Pancreas (tissue), 10 donors: ENCODE results near the gene GLS2. TPM values are rescaled to one million over a fixed set of nuclear protein-coding genes. Genes with fewer than 3 reads are reported as not detected.
A peak's percentile ranks its signal among the peaks of the same experiment; 100 is the strongest.

ENCODE experiments used
- ATAC-seq, 4 donors: fragments of 200-7000 bp; cut with Tn5 transposase; one replicate each; pipeline versions ENCODE4 v1.8.0 to v1.9.1; 2020; ENCODE audit warnings: mild to moderate bottlenecking in 4 of 4, moderate library complexity in 4 of 4
- DNase-seq, 6 donors: peaks; one replicate each; pipeline ENCODE4 v3.0.0-alpha.2; 2020
- FAIRE-seq: peaks from 2 replicates; lab custom pipeline; 2012; peaks lifted over from hg19 to GRCh38; lab: Jason Lieb, UNC
- H3K27ac ChIP-seq, 4 donors: fragments of 200-600 bp; sonication (generic); 1 replicate in 3 of 4; 2 replicates in 1 of 4; pipeline versions ENCODE4 v1.5.0 to v1.8.0; 2020
- H3K27me3 ChIP-seq, 4 donors: fragments of 200-600 bp; one replicate each; pipeline ENCODE4 v1.8.0; 2021
- H3K36me3 ChIP-seq, 3 donors: fragments of 200-600 bp; sonication (generic) in 1 of 3; one replicate each; pipeline versions ENCODE4 v1.5.0 to v1.8.0; 2020 to 2021
- H3K4me1 ChIP-seq, 3 donors: fragments of 200-600 bp; one replicate each; pipeline ENCODE4 v1.8.0; 2021
- H3K4me3 ChIP-seq, 4 donors: fragments of 200-600 bp; sonication (generic) in 2 of 4; one replicate each; pipeline versions ENCODE4 v1.5.0 to v1.8.0; 2020 to 2021
- H3K9me3 ChIP-seq, 4 donors: fragments of 200-600 bp; one replicate each; pipeline ENCODE4 v1.8.0; 2021
- CTCF ChIP-seq, 4 donors: fragments of 200-600 bp; sonication (generic) in 3 of 4; IDR thresholded peaks; one replicate each; pipeline versions ENCODE4 v1.5.0 to v1.8.0; 2021; ENCODE audit warnings: antibody characterized with exemption in 4 of 4
- WGBS, 2 donors: extraction: QIAGEN DNeasy Blood & Tissue Kit; methylation state at CpG; one replicate each; pipeline ENCODE4 v1.1.7; 2013; 5-methylcytosine and 5-hydroxymethylcytosine counted together
- intact Hi-C, 3 donors: fragments of 100-400 bp; cut with DNase I; formaldehyde crosslinking; loops; one replicate each; pipeline versions ENCODE4 v1.11.1 to v1.14.2; 2022
- polyA plus RNA-seq, 2 donors: library from polyadenylated mRNA; stranded (reverse); fragments of 200-250 nt; gene quantifications; one replicate each; pipeline ENCODE4 v1.2.3, GENCODE V29; 2013
- total RNA-seq, 6 donors: library from RNA; stranded (reverse); fragmentation: NEBNext Ultra II Directional in 4 of 6; extraction: Animal tissue kit (Norgen Biotek cat#: 25700) in 4 of 6; gene quantifications; one replicate each; pipeline versions ENCODE4 v1.2.1 to v1.2.4, GENCODE V29; 2021 to 2023
- donor health status: healthy with polysubstance abuse.
- donor health status: DM: no; HTN: no; CAD: no; lungs with moderate emphysema.
- donor health status: DM: no; HTN: no; CAD: no.
- donor health status: control.
- donor health status: control.
- donor health status: Bipolar disorder and iron deficiency.
- donor health status: DM: yes; HTN: yes; CAD: no.
- donor health status: DM: no; HTN: no; CAD: no.
- donor health status: DM: no; HTN: no; CAD: no.
- donor health status: DM: yes; HTN: yes; CAD: no.

The GLS2 gene
- total and polyA plus RNA-seq, 8 donors = 14.6 to 49.1 (median 32.9) TPM

DNA sequence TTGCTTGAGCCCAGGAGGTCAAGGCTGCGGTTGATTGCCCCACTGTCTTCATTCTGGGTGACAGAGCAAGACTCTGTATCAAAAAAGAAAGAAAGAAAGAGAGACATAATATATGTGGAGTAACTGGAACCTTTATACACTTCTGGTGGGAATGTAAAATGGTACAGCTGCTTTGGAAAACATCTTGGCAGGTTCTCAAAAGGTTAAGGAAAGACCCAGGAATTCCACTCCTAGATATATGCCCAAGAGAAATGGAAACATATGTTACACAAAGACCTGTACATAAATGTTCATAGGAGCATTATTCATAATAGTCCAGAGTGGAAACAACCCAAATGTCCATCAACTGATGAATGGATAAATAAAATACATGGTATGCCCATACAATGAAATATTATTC, 40.9 kb upstream of the GLS2 start:
- H3K4me1 ChIP-seq = peaks cover 0 to 5% (median 4%) of the 10 kb centered on the region in 3 donors
- TF ChIP-seq CTCF (IDR thresholded peaks at IDR 0.05) = no peak
- H3K4me3 ChIP-seq = no peak overlapping the region

GRCh38 chr12:56522411-56523193, 34.6 kb upstream of the GLS2 start:
- peak overlapping the region; percentile 13 to 87 (median 64) for H3K27ac ChIP-seq
- FAIRE-seq = no peak
- H3K4me1 ChIP-seq = peaks cover 0 to 10% (median 0%) of the 10 kb centered on the region in 3 donors

More for the DNA sequence above, 40.9 kb upstream of the GLS2 start:
- FAIRE-seq = no peak
- no peak overlapping the region for H3K27ac ChIP-seq
- WGBS, 2 donors = 95 to 100% methylated on average over 1 of the region's 1 CpG
- no peak for DNase-seq
- ATAC-seq = no peak
- intact Hi-C loops = no loop called here
- H3K9me3 ChIP-seq = no peaks in the 10 kb centered on the region
- H3K36me3 ChIP-seq = no peaks in the 10 kb centered on the region
- no peaks in the 10 kb centered on the region for H3K27me3 ChIP-seq

GRCh38 chr12:56521590-56522371, 33.8 kb upstream of the GLS2 start, which contains the start of gene RBMS2:
TSS of gene RBMS2 (plus strand) at chr12:56521820. CDS start at chr12:56522024, 204 bp downstream.
- intact Hi-C loops = no loop called here
- peak; percentile 96 to 97 (median 97) for ATAC-seq
- no peak for TF ChIP-seq CTCF (IDR thresholded peaks at IDR 0.05)
- peak in 5 of 6 donors; percentile 51 to 82 (median 61) for DNase-seq
- no peak for FAIRE-seq
- no peaks in the 10 kb centered on the region for H3K9me3 ChIP-seq
- peak within 1 kb of the TSS; percentile 24 to 87 (median 64) for H3K27ac ChIP-seq
- peaks cover 0 to 10% (median 0%) of the 10 kb centered on the region in 3 donors for H3K4me1 ChIP-seq
- 1 to 2% methylated on average over 13 to 15 of the region's 15 CpGs for WGBS, 2 donors
- no peaks in the 10 kb centered on the region for H3K36me3 ChIP-seq
- H3K4me3 ChIP-seq = peak within 1 kb of the TSS; percentile 11 to 43 (median 26)
- H3K27me3 ChIP-seq = no peaks in the 10 kb centered on the region

More at GRCh38 chr12:56522411-56523193, 34.6 kb upstream of the GLS2 start:
- intact Hi-C loops = no loop called here
- no peak for TF ChIP-seq CTCF (IDR thresholded peaks at IDR 0.05)
- H3K9me3 ChIP-seq = no peaks in the 10 kb centered on the region
- no peaks in the 10 kb centered on the region for H3K27me3 ChIP-seq
- H3K36me3 ChIP-seq = no peaks in the 10 kb centered on the region
- H3K4me3 ChIP-seq = peak overlapping the region; percentile 11 to 43 (median 26)
- 6 to 13% methylated on average over 4 of the region's 4 CpGs for WGBS, 2 donors
- DNase-seq (no peak), ATAC-seq (peak in 3 of 4 donors; percentile 9 to 25 (median 14))

GRCh38 chr12:56521209-56521589, 33.2 kb upstream of the GLS2 start:
- Histone ChIP-seq H3K27ac (peak overlapping the region in 3 of 4 donors; percentile 24 to 87 (median 83)), H3K9me3 (no peaks in the 10 kb centered on the region), H3K27me3 (no peaks in the 10 kb centered on the region), H3K4me3 (peak overlapping the region in 2 of 4 donors; percentile 39 to 43), H3K4me1 (peaks cover 0 to 8% (median 0%) of the 10 kb centered on the region in 3 donors), H3K36me3 (no peaks in the 10 kb centered on the region)
- FAIRE-seq (no peak), DNase-seq (no peak), ATAC-seq (peak; percentile 27 to 47 (median 33))
- WGBS, 2 donors = 48 to 58% methylated on average over 8 of the region's 8 CpGs
- intact Hi-C loops = no loop called here
- TF ChIP-seq CTCF (IDR thresholded peaks at IDR 0.05) = no peak
